Measurements from ENCODE around the gene SLC22A4.

GRCh38 chr5:132251220-132251725 is 42.9 kb upstream of the SLC22A4 start:
- no peak for TF ChIP-seq CTCF (IDR thresholded peaks at IDR 0.05)
- TF ChIP-seq EZH2phosphoT487 (IDR thresholded peaks at IDR 0.05) = no peak
- no peak for TF ChIP-seq EZH2 (IDR thresholded peaks at IDR 0.05)
